ENCODE results near the gene ABHD12.

DNA sequence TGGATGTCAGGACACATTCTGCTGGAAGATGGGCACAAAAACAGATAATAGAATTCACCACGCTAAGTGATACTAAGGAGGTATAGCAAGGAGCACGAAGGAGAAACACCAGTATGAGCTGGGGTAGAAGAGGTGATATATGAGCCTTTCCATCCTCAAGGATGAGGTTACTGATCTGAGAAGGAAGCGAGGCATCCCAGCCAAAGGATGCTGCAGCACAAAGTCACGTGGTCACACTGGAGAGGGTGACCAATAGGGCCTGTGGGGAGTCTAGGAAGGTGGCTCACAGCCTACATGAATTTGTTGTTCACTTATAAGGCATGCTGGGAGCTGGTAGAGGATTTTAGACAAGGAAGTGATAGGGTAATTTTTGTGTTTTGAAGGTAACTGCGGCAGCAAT, 18.3 kb upstream of the ABHD12 start:
- TF ChIP-seq, protein P1, sequence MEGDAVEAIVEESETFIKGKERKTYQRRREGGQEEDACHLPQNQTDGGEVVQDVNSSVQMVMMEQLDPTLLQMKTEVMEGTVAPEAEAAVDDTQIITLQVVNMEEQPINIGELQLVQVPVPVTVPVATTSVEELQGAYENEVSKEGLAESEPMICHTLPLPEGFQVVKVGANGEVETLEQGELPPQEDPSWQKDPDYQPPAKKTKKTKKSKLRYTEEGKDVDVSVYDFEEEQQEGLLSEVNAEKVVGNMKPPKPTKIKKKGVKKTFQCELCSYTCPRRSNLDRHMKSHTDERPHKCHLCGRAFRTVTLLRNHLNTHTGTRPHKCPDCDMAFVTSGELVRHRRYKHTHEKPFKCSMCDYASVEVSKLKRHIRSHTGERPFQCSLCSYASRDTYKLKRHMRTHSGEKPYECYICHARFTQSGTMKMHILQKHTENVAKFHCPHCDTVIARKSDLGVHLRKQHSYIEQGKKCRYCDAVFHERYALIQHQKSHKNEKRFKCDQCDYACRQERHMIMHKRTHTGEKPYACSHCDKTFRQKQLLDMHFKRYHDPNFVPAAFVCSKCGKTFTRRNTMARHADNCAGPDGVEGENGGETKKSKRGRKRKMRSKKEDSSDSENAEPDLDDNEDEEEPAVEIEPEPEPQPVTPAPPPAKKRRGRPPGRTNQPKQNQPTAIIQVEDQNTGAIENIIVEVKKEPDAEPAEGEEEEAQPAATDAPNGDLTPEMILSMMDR (optimal IDR thresholded peaks at IDR 0.05 in 1 of 3, IDR thresholded peaks at IDR 0.05 in 1 of 3, conservative IDR thresholded peaks at IDR 0.05 in 1 of 3; ENCODE audit: extremely low read depth in 1 of 3, insufficient read depth in 2 of 3, low read length in 3 of 3) = no peak
- no peak for TF ChIP-seq EZH2 (IDR thresholded peaks at IDR 0.05; ENCODE audit: low read length)

All from keratinocyte (primary cell).